Effector memory CD4-positive, alpha-beta T cell (primary cell): ENCODE measurements around the gene NDUFV1.
A peak's percentile ranks its signal among the peaks of the same experiment; 100 is the strongest.

Experiments used
- DNase-seq, 3 donors: peaks; one replicate each; pipeline ENCODE4 v3.0.0-alpha.2; 2020
- H3K27ac ChIP-seq: 2 replicates; pipeline ENCODE4 v1.7.0; 2013; ENCODE audit warnings: mild to moderate bottlenecking, low read length, moderate library complexity; ENCODE audit not compliant: insufficient read depth, poor library complexity, severe bottlenecking
- H3K27me3 ChIP-seq: replicated peaks from 2 replicates; pipeline ENCODE4 v1.7.0; 2013; ENCODE audit warnings: mild to moderate bottlenecking, low read length; ENCODE audit not compliant: insufficient read depth, control insufficient read depth, poor library complexity, severe bottlenecking
- H3K36me3 ChIP-seq: 2 replicates; pipeline ENCODE4 v1.7.0; 2013; ENCODE audit warnings: mild to moderate bottlenecking, low read length, moderate library complexity; ENCODE audit not compliant: control insufficient read depth, insufficient read depth
- H3K4me1 ChIP-seq: 2 replicates; pipeline ENCODE4 v1.7.0; 2013; ENCODE audit warnings: low read length, mild to moderate bottlenecking; ENCODE audit not compliant: control insufficient read depth, insufficient read depth, poor library complexity, severe bottlenecking
- H3K4me3 ChIP-seq: 2 replicates; pipeline ENCODE4 v1.7.0; 2013; ENCODE audit warnings: low read length, low read depth, mild to moderate bottlenecking; ENCODE audit not compliant: insufficient read depth, poor library complexity, severe bottlenecking
- H3K9me3 ChIP-seq: 2 replicates; pipeline ENCODE4 v1.7.0; 2013; ENCODE audit warnings: mild to moderate bottlenecking, low read length, moderate library complexity; ENCODE audit not compliant: control insufficient read depth

Gene NDUFV1

DNA sequence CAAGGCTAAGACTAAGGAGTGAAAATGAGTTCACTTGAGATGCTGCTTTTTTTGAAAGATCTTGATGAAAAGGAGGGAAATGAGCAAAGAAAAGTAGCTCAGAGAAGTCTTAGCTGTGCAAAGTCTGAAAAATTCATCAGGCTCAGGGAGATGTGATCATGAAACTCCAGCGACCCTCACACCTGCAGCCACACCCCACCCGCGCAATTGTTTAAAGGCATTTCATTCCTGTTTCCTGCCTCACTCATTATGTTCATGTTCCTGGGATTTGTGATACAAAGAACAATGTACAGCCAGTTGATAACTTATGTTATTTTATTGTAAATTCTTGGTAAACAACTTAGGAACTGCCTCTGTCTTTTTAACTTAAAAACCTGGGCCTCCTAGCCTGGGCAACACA lies 31.8 kb upstream of the NDUFV1 start:
- no peaks in the 10 kb centered on the region for H3K9me3 ChIP-seq
- H3K27me3 ChIP-seq, result no peaks in the 10 kb centered on the region
- no peak overlapping the region for H3K4me3 ChIP-seq
- H3K36me3 ChIP-seq, result no peaks in the 10 kb centered on the region
- DNase-seq, result no peak
- H3K4me1 ChIP-seq, result no peaks in the 10 kb centered on the region
- no peak overlapping the region for H3K27ac ChIP-seq

DNA sequence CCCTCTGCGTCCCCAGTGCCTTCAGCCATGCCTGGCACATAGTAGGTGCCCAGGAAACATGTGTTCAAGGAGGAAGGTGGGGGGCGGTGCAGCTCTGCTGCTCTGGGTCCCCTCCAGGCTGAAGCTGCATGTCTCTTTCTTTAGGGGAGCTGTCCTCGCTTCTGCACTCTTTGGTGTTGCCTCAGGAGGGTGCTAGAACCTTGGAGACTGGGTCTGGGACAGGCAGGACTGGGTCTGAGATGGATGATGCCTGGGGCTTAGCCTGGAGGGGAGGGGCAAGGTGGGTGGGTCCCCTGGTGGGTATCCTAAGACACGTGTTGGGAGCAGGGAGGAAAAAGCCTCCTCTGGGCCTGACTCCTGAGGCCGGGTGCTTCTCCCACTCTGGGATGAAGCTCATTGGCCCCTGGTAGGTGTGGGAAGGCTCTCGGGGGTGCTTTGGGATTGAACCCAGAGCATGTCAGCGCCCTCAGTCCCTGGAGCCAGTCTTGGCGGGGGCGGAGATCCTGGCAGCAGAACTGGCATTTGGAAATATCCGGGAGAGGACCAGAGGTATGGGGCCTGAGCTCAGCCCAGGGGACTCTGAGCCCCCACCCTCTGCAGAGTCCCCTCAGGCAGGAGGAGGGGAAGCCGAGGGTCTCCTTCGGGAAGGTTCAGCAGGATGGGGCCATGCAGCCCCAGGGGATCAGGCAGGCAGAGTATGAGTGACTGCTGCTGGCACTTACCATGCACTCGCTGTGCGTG lies 29.8 kb upstream of the NDUFV1 start:
- no peak for DNase-seq
- Histone ChIP-seq H3K36me3 (no peaks in the 10 kb centered on the region), H3K4me1 (no peaks in the 10 kb centered on the region), H3K9me3 (no peaks in the 10 kb centered on the region), H3K27ac (no peak overlapping the region), H3K4me3 (no peak overlapping the region), H3K27me3 (no peaks in the 10 kb centered on the region)

DNA sequence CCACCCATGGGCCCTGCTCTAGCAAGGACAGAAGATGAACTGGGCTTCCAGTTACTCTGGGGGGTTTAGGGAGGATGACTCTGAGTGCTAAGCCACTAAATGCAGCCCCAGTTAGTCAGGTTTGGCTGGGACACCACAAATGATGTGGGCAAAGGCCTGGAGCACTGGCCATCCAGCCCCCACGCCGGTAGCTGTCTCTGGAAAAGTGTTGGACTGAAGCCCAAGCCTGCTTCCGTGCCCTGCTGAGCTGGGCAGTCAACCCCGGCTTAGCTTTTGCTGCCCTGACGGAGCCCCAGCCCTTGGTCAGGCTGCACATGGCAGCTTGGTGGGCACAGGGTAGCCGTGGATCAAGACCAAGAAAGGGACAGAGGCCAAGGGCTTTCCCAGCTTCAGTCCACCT lies 28.8 kb upstream of the NDUFV1 start:
- DNase-seq, result no peak
- H3K4me1 ChIP-seq, result no peaks in the 10 kb centered on the region
- H3K9me3 ChIP-seq, result no peaks in the 10 kb centered on the region
- H3K36me3 ChIP-seq, result no peaks in the 10 kb centered on the region
- H3K4me3 ChIP-seq, result no peak overlapping the region
- no peak overlapping the region for H3K27ac ChIP-seq
- no peaks in the 10 kb centered on the region for H3K27me3 ChIP-seq

DNA sequence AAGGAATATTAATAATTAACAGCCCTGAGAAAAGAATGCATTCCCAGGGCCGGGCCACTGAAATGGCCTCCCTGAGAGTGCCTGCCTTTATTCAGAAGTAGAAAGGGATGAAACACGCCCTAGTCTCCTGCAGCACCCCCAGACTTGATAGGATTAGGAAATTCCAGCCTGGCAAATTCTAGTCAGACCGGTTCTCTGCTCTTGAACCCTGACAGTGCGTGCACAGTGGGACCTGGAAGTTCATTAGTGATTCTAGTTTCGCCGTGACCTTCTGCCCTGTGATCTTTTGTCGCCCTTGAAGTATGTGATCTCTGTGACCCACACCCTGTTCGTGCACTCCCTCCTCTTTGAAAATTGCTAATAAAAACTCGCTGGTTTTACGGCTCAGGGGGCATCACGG lies 25.3 kb upstream of the NDUFV1 start:
- H3K36me3 ChIP-seq, result no peaks in the 10 kb centered on the region
- peaks cover 7% of the 10 kb centered on the region for H3K4me1 ChIP-seq
- no peak for DNase-seq
- no peak overlapping the region for H3K27ac ChIP-seq
- H3K27me3 ChIP-seq, result no peaks in the 10 kb centered on the region
- no peak overlapping the region for H3K4me3 ChIP-seq
- H3K9me3 ChIP-seq, result no peaks in the 10 kb centered on the region

DNA sequence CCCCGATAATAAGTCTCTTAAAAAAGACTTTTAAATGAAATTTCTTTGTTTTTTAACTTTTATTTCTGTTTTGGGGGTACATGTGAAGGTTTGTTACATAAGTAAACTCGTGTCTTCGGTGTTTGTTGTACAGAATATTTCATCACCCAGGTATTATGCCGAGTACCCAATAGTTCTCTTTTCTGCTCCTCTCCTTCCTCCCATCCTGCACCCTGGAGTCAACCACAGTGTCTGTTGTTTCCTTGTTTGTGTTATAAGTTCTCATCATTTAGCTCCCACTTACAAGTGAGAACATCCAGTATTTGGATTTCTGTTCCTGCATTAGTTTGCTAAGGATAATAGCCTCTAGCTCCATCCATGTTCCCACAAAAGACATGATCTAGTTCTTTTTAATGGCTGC lies 24.7 kb upstream of the NDUFV1 start:
- Histone ChIP-seq H3K27ac (no peak overlapping the region), H3K27me3 (no peaks in the 10 kb centered on the region), H3K9me3 (no peaks in the 10 kb centered on the region), H3K4me3 (no peak overlapping the region), H3K36me3 (no peaks in the 10 kb centered on the region), H3K4me1 (peaks cover 7% of the 10 kb centered on the region)
- no peak for DNase-seq

DNA sequence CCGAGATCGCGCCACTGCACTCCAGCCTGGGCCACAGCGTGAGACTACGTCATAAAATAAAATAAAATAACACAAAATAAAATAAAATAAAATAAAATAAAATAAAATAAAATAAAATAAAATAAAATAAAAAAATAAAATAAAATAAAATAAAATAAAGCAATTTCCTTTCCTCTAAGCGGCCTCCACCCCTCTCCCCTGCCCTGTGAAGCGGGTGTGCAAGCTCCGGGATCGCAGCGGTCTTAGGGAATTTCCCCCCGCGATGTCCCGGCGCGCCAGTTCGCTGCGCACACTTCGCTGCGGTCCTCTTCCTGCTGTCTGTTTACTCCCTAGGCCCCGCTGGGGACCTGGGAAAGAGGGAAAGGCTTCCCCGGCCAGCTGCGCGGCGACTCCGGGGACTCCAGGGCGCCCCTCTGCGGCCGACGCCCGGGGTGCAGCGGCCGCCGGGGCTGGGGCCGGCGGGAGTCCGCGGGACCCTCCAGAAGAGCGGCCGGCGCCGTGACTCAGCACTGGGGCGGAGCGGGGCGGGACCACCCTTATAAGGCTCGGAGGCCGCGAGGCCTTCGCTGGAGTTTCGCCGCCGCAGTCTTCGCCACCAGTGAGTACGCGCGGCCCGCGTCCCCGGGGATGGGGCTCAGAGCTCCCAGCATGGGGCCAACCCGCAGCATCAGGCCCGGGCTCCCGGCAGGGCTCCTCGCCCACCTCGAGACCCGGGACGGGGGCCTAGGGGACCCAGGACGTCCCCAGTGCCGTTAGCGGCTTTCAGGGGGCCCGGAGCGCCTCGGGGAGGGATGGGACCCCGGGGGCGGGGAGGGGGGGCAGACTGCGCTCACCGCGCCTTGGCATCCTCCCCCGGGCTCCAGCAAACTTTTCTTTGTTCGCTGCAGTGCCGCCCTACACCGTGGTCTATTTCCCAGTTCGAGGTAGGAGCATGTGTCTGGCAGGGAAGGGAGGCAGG lies 23.2 kb upstream of the NDUFV1 start, which contains the start of gene GSTP1:
GSTP1 (plus strand) TSS at position 566 of the 958 bp plus-strand sequence; CDS start at position 598, 32 bp downstream.
- DNase-seq, result peak; percentile 57 to 68 (median 60)
- peak within 1 kb of the TSS; percentile 53 for H3K4me3 ChIP-seq
- H3K4me1 ChIP-seq, result peaks cover 7% of the 10 kb centered on the region
- H3K27ac ChIP-seq, result peak within 1 kb of the TSS; percentile 68
- no peaks in the 10 kb centered on the region for H3K27me3 ChIP-seq
- no peaks in the 10 kb centered on the region for H3K9me3 ChIP-seq
- no peaks in the 10 kb centered on the region for H3K36me3 ChIP-seq

DNA sequence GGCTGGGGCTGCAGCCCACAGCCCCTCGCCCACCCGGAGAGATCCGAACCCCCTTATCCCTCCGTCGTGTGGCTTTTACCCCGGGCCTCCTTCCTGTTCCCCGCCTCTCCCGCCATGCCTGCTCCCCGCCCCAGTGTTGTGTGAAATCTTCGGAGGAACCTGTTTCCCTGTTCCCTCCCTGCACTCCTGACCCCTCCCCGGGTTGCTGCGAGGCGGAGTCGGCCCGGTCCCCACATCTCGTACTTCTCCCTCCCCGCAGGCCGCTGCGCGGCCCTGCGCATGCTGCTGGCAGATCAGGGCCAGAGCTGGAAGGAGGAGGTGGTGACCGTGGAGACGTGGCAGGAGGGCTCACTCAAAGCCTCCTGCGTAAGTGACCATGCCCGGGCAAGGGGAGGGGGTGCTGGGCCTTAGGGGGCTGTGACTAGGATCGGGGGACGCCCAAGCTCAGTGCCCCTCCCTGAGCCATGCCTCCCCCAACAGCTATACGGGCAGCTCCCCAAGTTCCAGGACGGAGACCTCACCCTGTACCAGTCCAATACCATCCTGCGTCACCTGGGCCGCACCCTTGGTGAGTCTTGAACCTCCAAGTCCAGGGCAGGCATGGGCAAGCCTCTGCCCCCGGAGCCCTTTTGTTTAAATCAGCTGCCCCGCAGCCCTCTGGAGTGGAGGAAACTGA lies 22.4 kb upstream of the NDUFV1 start:
- Histone ChIP-seq H3K27me3 (no peaks in the 10 kb centered on the region), H3K4me1 (peaks cover 7% of the 10 kb centered on the region), H3K4me3 (peak overlapping the region; percentile 53), H3K27ac (peak overlapping the region; percentile 68), H3K36me3 (no peaks in the 10 kb centered on the region), H3K9me3 (no peaks in the 10 kb centered on the region)
- no peak for DNase-seq

DNA sequence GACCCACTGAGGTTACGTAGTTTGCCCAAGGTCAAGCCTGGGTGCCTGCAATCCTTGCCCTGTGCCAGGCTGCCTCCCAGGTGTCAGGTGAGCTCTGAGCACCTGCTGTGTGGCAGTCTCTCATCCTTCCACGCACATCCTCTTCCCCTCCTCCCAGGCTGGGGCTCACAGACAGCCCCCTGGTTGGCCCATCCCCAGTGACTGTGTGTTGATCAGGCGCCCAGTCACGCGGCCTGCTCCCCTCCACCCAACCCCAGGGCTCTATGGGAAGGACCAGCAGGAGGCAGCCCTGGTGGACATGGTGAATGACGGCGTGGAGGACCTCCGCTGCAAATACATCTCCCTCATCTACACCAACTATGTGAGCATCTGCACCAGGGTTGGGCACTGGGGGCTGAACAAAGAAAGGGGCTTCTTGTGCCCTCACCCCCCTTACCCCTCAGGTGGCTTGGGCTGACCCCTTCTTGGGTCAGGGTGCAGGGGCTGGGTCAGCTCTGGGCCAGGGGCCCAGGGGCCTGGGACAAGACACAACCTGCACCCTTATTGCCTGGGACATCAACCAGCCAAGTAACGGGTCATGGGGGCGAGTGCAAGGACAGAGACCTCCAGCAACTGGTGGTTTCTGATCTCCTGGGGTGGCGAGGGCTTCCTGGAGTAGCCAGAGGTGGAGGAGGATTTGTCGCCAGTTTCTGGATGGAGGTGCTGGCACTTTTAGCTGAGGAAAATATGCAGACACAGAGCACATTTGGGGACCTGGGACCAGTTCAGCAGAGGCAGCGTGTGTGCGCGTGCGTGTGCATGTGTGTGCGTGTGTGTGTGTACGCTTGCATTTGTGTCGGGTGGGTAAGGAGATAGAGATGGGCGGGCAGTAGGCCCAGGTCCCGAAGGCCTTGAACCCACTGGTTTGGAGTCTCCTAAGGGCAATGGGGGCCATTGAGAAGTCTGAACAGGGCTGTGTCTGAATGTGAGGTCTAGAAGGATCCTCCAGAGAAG lies 21.6 kb upstream of the NDUFV1 start:
- no peak overlapping the region for H3K27ac ChIP-seq
- DNase-seq, result no peak
- no peak overlapping the region for H3K4me3 ChIP-seq

DNA sequence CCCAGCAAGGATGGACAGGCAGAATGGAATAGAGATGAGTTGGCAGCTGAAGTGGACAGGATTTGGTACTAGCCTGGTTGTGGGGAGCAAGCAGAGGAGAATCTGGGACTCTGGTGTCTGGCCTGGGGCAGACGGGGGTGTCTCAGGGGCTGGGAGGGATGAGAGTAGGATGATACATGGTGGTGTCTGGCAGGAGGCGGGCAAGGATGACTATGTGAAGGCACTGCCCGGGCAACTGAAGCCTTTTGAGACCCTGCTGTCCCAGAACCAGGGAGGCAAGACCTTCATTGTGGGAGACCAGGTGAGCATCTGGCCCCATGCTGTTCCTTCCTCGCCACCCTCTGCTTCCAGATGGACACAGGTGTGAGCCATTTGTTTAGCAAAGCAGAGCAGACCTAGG lies 20.8 kb upstream of the NDUFV1 start:
- Histone ChIP-seq H3K4me1 (peaks cover 7% of the 10 kb centered on the region), H3K9me3 (no peaks in the 10 kb centered on the region), H3K27ac (no peak overlapping the region), H3K27me3 (no peaks in the 10 kb centered on the region), H3K36me3 (no peaks in the 10 kb centered on the region), H3K4me3 (no peak overlapping the region)
- no peak for DNase-seq

More for the DNA sequence above, 21.6 kb upstream of the NDUFV1 start:
- H3K9me3 ChIP-seq, result no peaks in the 10 kb centered on the region
- H3K36me3 ChIP-seq, result no peaks in the 10 kb centered on the region
- peaks cover 7% of the 10 kb centered on the region for H3K4me1 ChIP-seq
- H3K27me3 ChIP-seq, result no peaks in the 10 kb centered on the region
